Measurements from ENCODE around the gene IL21R. TPM values are rescaled to one million over a fixed set of nuclear protein-coding genes. Genes with fewer than 3 reads are reported as not detected.

The IL21R gene
- total RNA-seq, 1 donor from 2014 or later: 1.6 TPM

DNA sequence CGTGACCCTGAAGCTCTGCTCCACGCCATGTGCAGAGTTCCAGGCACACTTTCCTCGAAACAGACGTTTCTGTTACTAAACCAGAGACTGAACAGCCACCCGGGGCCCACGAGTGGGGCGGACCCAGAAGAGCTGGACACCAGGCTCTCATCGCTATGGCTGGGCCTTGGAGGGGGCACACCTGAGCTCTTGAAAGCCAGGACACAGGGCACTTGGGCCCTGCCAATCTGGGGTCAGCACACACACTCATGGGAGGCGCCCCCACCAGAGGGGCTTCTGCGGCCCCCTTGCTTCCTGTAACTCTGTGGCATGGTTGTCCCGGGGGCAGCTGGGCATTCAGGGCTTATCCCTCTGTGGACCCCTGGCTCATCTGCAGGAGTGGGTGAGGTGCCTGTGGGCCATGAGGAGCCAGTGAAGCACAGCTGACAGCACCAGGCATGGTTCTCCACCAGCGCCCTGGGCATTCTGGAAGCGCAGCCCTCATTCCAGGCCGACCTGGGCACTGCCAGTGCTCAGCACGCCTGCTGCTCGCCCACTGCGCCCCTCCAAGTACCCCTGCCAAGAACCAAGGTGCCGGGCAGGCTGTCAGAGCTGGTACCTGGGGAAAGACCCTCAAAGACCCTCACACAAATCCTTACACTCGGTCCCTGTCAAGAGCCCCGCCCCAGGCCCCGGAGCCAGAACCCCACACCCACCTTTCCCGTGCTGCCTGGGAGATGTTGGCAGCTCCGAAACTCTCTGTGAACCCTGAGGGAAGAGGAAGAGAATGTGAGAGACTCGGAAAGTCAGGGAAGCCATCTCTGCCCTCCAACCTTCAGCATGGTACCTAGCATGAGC is 61.1 kb downstream of the IL21R start:
- Histone ChIP-seq H3K4me3 (ENCODE audit: low read depth, low read length) (no peak overlapping the region), H3K36me3 (ENCODE audit: control insufficient read depth, insufficient read depth, low read length) (peaks cover 7% of the 10 kb centered on the region), H3K27me3 (ENCODE audit: control insufficient read depth, insufficient read depth, low read length) (no peaks in the 10 kb centered on the region)
- TF ChIP-seq, protein P1, sequence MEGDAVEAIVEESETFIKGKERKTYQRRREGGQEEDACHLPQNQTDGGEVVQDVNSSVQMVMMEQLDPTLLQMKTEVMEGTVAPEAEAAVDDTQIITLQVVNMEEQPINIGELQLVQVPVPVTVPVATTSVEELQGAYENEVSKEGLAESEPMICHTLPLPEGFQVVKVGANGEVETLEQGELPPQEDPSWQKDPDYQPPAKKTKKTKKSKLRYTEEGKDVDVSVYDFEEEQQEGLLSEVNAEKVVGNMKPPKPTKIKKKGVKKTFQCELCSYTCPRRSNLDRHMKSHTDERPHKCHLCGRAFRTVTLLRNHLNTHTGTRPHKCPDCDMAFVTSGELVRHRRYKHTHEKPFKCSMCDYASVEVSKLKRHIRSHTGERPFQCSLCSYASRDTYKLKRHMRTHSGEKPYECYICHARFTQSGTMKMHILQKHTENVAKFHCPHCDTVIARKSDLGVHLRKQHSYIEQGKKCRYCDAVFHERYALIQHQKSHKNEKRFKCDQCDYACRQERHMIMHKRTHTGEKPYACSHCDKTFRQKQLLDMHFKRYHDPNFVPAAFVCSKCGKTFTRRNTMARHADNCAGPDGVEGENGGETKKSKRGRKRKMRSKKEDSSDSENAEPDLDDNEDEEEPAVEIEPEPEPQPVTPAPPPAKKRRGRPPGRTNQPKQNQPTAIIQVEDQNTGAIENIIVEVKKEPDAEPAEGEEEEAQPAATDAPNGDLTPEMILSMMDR (IDR thresholded peaks at IDR 0.05; ENCODE audit: insufficient read depth, low read length, poor library complexity, severe bottlenecking): no peak
- DNase-seq (ENCODE audit: low read depth): no peak

DNA sequence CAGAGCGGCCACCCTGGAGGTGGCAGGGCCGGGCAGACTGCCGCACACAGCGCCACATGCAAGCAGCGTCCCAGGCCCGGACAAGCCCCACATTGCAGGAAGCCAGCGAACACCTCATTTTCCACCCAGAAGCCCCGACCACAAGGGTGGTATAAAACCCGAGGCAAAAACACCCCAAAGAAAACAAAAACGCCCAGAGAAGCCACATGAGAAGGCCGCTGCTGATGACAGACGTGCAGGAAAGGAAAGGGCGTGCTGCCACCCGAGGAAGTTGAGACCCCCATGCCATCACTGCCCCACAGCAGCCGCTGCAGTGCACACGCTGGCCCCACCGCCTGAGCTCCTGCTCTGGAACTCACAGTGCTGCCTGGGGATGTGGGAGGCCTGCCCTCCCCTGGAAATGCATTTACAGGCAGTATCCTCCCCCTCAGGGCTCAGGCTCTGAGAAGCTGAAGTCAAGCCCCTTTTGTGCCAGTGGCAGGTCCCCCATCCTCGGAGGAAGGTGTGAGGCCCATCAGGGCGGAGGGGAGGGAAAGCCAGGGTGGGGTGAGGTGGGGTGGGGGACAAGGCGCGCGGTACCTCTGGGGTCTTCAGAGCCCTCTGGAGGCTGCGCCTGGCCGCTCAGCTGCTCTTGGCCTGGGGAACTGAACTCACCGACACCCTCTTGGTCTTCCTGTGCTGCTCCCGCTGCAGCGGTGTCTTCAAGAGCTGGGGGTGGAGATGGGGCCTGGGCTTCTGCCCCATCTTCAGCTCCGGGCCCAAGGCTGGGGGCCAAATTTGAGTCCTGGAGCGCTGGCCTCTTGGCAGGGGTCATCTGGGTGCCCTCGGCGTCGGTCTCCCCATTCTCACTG is 62.0 kb downstream of the IL21R start:
- no peak overlapping the region for H3K4me3 ChIP-seq (ENCODE audit: low read depth, low read length)
- no peaks in the 10 kb centered on the region for H3K27me3 ChIP-seq (ENCODE audit: control insufficient read depth, insufficient read depth, low read length)
- TF ChIP-seq, protein P1 (IDR thresholded peaks at IDR 0.05; ENCODE audit: insufficient read depth, low read length, poor library complexity, severe bottlenecking): no peak
- peaks cover 9% of the 10 kb centered on the region for H3K36me3 ChIP-seq (ENCODE audit: control insufficient read depth, insufficient read depth, low read length)
- DNase-seq (ENCODE audit: low read depth): no peak

DNA sequence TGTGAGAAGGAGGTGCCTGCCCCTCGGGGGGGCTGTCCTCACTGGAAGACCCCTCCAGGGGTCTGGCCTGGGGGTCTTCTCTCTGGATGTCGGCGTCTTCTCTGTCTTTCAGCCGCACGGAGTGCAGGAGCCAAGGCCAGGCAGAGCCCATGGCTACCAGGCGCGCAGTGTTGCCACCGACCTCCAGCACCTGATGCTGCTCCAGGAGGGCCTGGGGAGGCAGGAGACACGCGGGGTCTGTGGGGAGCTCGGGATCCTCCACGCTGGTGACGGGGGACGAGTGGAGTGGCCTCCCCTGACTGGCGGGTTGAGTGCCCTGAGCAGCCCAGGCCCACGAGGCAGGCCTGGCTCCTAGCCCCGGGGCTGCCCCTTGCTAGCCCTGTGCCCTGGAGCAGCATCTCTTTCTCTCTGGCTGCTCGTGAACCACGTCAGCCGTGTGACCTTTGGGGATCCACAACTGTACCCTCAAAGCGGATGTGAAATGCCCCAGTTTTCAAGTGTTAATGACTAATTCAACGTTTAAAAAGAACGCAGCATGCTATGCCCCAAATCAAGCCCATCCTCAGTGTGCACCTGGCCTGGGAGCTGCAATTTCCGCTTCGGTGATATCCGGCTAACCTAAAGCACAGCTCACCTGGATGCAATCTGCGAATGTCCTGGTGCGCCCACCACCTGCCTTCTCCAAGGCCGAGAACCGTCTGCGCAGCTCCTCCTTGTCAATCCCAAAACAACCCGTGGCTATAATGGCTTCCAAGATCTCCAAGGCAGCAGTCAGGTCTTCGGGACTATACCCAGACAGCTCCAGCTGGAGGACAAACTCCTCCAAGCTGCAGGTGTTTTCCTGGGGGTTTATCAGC is 62.9 kb downstream of the IL21R start:
- DNase-seq (ENCODE audit: low read depth): no peak
- TF ChIP-seq, protein P1 (IDR thresholded peaks at IDR 0.05; ENCODE audit: insufficient read depth, low read length, poor library complexity, severe bottlenecking): no peak
- peaks cover 13% of the 10 kb centered on the region for H3K36me3 ChIP-seq (ENCODE audit: control insufficient read depth, insufficient read depth, low read length)
- no peaks in the 10 kb centered on the region for H3K27me3 ChIP-seq (ENCODE audit: control insufficient read depth, insufficient read depth, low read length)
- H3K4me3 ChIP-seq (ENCODE audit: low read depth, low read length): no peak overlapping the region

DNA sequence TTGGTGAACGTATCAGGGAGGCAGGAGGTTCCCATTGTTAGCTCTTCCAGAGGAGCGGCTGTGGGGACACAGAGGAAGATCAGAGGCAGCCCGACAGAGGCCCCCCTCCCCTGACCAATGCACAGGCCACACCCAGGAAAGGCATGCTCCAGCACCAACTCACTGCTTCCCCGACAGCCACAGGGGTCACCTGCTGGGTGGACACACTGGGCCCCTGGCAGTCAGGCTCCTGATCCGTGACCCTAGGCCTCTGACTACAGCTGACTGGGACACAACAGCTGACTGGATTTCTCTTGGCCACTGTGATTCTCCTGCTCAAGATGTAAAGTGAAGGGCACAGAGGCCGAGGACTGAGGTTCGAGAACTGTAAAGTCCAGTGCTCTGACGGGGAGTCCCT is 63.5 kb downstream of the IL21R start:
- TF ChIP-seq, protein P1 (IDR thresholded peaks at IDR 0.05; ENCODE audit: insufficient read depth, low read length, poor library complexity, severe bottlenecking): no peak

DNA sequence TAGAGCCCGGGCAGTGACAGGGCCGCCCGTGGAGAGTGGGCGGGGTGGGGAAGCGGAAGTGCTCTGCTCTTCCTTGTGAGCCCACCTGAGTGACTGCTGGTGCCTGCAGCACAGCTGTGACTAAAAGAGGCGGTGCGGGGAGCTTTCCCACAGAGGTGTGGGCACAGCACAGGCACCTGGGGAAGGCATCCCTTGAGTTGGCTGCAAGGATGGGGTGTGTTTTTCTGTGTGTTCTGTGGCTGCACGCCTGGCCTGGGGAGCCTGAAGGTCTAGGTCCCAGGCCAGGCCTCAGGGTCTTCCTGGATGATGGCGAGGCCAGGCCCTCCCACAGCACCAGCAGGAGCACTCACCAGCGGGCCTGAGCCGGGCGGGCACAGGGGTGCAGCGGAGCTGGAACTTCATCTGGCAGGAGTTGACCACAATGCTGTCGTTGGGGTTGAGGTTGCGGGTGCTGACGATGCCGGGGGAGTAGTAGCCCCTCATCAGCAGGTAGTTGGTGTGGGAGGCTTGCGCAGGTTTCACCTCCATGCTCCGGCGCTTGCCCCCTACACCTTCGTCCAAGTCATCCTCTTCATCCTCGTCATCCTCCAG is 67.1 kb downstream of the IL21R start:
- no peak for DNase-seq (ENCODE audit: low read depth)
- TF ChIP-seq, protein P1 (IDR thresholded peaks at IDR 0.05; ENCODE audit: insufficient read depth, low read length, poor library complexity, severe bottlenecking): no peak
- Histone ChIP-seq H3K4me3 (ENCODE audit: low read depth, low read length) (no peak overlapping the region), H3K36me3 (ENCODE audit: control insufficient read depth, insufficient read depth, low read length) (peaks cover 15% of the 10 kb centered on the region), H3K27me3 (ENCODE audit: control insufficient read depth, insufficient read depth, low read length) (no peaks in the 10 kb centered on the region)

More for the DNA sequence above, 63.5 kb downstream of the IL21R start:
- peaks cover 15% of the 10 kb centered on the region for H3K36me3 ChIP-seq (ENCODE audit: control insufficient read depth, insufficient read depth, low read length)
- no peak for DNase-seq (ENCODE audit: low read depth)
- no peaks in the 10 kb centered on the region for H3K27me3 ChIP-seq (ENCODE audit: control insufficient read depth, insufficient read depth, low read length)
- no peak overlapping the region for H3K4me3 ChIP-seq (ENCODE audit: low read depth, low read length)

Data from kidney epithelial cell (primary cell).